Measurements from ENCODE around the gene COL6A2. TPM values are rescaled to one million over a fixed set of nuclear protein-coding genes. Genes with fewer than 3 reads are reported as not detected.

The COL6A2 gene
- total RNA-seq, 1 experiment from 2014 or later = 111 TPM

- TF ChIP-seq CREB1 (CRISPR knock-in tag; IDR thresholded peaks at IDR 0.05) = no peak
These were observed 30.3 kb upstream of the COL6A2 start (continued) for GRCh38 chr21:46067505-46068201.

- Mint-ChIP-seq H3K27me3 (ENCODE audit: low read depth) (no peaks in the 10 kb centered on the region), H3K4me1 (peaks cover 23% of the 10 kb centered on the region), H3K36me3 (no peaks in the 10 kb centered on the region), H3K9me3 (peaks cover 15% of the 10 kb centered on the region; the same call in 1 of the 2 replicates), H3K27ac (no peak overlapping the region), H3K4me3 (no peak overlapping the region)
- no peak for ATAC-seq
- ChIA-PET CTCF (no interaction called here), POLR2A (no interaction called here)
- no peak for DNase-seq (ENCODE audit: low spot score)
- no peak for TF ChIP-seq ZNF138 (CRISPR knock-in tag; conservative IDR thresholded peaks at IDR 0.05)
- no peak for TF ChIP-seq CBFB (CRISPR knock-in tag; IDR thresholded peaks at IDR 0.05; ENCODE audit: low read depth)
- no peak for TF ChIP-seq GRHL2 (CRISPR knock-in tag; IDR thresholded peaks at IDR 0.05; ENCODE audit: insufficient replicate concordance, severe bottlenecking)
- no peak for TF ChIP-seq PREB (CRISPR knock-in tag; IDR thresholded peaks at IDR 0.05; ENCODE audit: borderline replicate concordance)
- no peak for TF ChIP-seq ATF6 (CRISPR knock-in tag; IDR thresholded peaks at IDR 0.05)
- TF ChIP-seq ZMAT4 (CRISPR knock-in tag; IDR thresholded peaks at IDR 0.05) = no peak
- TF ChIP-seq NFYB (CRISPR knock-in tag; conservative IDR thresholded peaks at IDR 0.05; ENCODE audit: low read depth) = no peak
- TF ChIP-seq RORB (CRISPR knock-in tag; IDR thresholded peaks at IDR 0.05) = no peak
- TF ChIP-seq CREM (CRISPR knock-in tag; IDR thresholded peaks at IDR 0.05) = no peak
These were observed 29.3 kb upstream of the COL6A2 start for GRCh38 chr21:46068516-46069079.

GRCh38 chr21:46069166-46069565 is 28.7 kb upstream of the COL6A2 start:
- H3K4me3 Mint-ChIP-seq = no peak overlapping the region

GRCh38 chr21:46069719-46070279 is 28.1 kb upstream of the COL6A2 start:
- DNase-seq (ENCODE audit: low spot score) (no peak), ATAC-seq (no peak)
- Mint-ChIP-seq H3K4me3 (no peak overlapping the region), H3K27me3 (ENCODE audit: low read depth) (no peaks in the 10 kb centered on the region), H3K9me3 (peaks cover 15% of the 10 kb centered on the region; the same call in 1 of the 2 replicates), H3K36me3 (no peaks in the 10 kb centered on the region), H3K4me1 (peaks cover 23% of the 10 kb centered on the region), H3K27ac (no peak overlapping the region)
- TF ChIP-seq ZBTB21 (CRISPR knock-in tag; IDR thresholded peaks at IDR 0.05; ENCODE audit: borderline replicate concordance) = no peak
- no peak for TF ChIP-seq NFYB (CRISPR knock-in tag; conservative IDR thresholded peaks at IDR 0.05; ENCODE audit: low read depth)
- POLR2A ChIA-PET = no interaction called here
- CTCF ChIA-PET = no interaction called here

More at GRCh38 chr21:46069166-46069565, 28.7 kb upstream of the COL6A2 start:
- ATAC-seq (no peak), DNase-seq (ENCODE audit: low spot score) (no peak)
- Mint-ChIP-seq H3K27me3 (ENCODE audit: low read depth) (no peaks in the 10 kb centered on the region), H3K4me1 (peaks cover 23% of the 10 kb centered on the region), H3K9me3 (peaks cover 15% of the 10 kb centered on the region; the same call in 1 of the 2 replicates), H3K36me3 (no peaks in the 10 kb centered on the region), H3K27ac (no peak overlapping the region)
- ChIA-PET POLR2A (no interaction called here), CTCF (no interaction called here)
- TF ChIP-seq HMGA2 (CRISPR knock-in tag; IDR thresholded peaks at IDR 0.05) = no peak

- Mint-ChIP-seq H3K36me3 (no peaks in the 10 kb centered on the region), H3K9me3 (peaks cover 15% of the 10 kb centered on the region; the same call in 1 of the 2 replicates), H3K4me1 (peaks cover 13% of the 10 kb centered on the region), H3K4me3 (no peak overlapping the region), H3K27ac (no peak overlapping the region), H3K27me3 (ENCODE audit: low read depth) (no peaks in the 10 kb centered on the region)
- no peak for ATAC-seq
- DNase-seq (ENCODE audit: low spot score) = no peak
- POLR2A ChIA-PET = no interaction called here
- CTCF ChIA-PET = no interaction called here
- TF ChIP-seq E2F1 (CRISPR knock-in tag; IDR thresholded peaks at IDR 0.05) (no peak), ZNF232 (CRISPR knock-in tag; IDR thresholded peaks at IDR 0.05) (no peak), CREB1 (CRISPR knock-in tag; IDR thresholded peaks at IDR 0.05) (no peak), IRF2 (CRISPR knock-in tag; IDR thresholded peaks at IDR 0.05; ENCODE audit: borderline replicate concordance, low read depth) (no peak), CTCF (IDR thresholded peaks at IDR 0.05) (no peak)
These were observed 26.8 kb upstream of the COL6A2 start for GRCh38 chr21:46071082-46071481.
